ENCODE measurements around the gene GLIPR1L1.

GRCh38 chr12:75334384-75335030 is at the start of gene GLIPR1L1:
- TF ChIP-seq POLR2AphosphoS5 (IDR thresholded peaks at IDR 0.05; ENCODE audit: borderline replicate concordance, low read depth, low read length) (no peak), FOXP2 (optimal IDR thresholded peaks at IDR 0.05; ENCODE audit: control extremely low read depth, extremely low read length, insufficient read depth) (no peak), EZH2 (IDR thresholded peaks at IDR 0.05) (no peak)
